Naive B cell (primary cell): ENCODE data around the gene PRTFDC1. TPM values are rescaled to one million over a fixed set of nuclear protein-coding genes. Genes with fewer than 3 reads are reported as not detected.
A peak's percentile ranks its signal among the peaks of the same experiment; 100 is the strongest.

Source experiments
- ATAC-seq, 2 donors: fragments of 150-1000 bp; cut with Tn5 transposase; 2 replicates each; pipeline ENCODE4 v1.10.0; 2021; ENCODE audit warnings: low read depth in 2 of 2, mild to moderate bottlenecking in 2 of 2, moderate library complexity in 2 of 2
- DNase-seq: peaks from one replicate; pipeline ENCODE4 v3.0.0; 2022
- H3K27ac Mint-ChIP-seq, 6 donors: one replicate each; pipeline ENCODE4 v1.8.0; 2020 to 2022; ENCODE audit warnings: mild to moderate bottlenecking in 6 of 6, mixed read lengths in 6 of 6, moderate library complexity in 5 of 6, inconsistent platforms in 2 of 6
- H3K27me3 Mint-ChIP-seq, 3 donors: one replicate each; pipeline ENCODE4 v1.8.0; 2021 to 2022; ENCODE audit warnings: mixed read lengths in 3 of 3, mild to moderate bottlenecking in 1 of 3
- H3K36me3 Mint-ChIP-seq, 2 donors: one replicate each; pipeline ENCODE4 v1.8.0; 2020 to 2022; ENCODE audit warnings: mixed read lengths in 2 of 2, inconsistent platforms in 1 of 2, mild to moderate bottlenecking in 1 of 2
- H3K4me1 Mint-ChIP-seq, 3 donors: one replicate each; pipeline ENCODE4 v1.8.0; 2020 to 2022; ENCODE audit warnings: mixed read lengths in 3 of 3, inconsistent platforms in 1 of 3, mild to moderate bottlenecking in 1 of 3, moderate library complexity in 1 of 3
- H3K4me3 Mint-ChIP-seq, 8 donors: one replicate each; pipeline ENCODE4 v1.8.0; 2020 to 2022; ENCODE audit warnings: mild to moderate bottlenecking in 8 of 8, mixed read lengths in 8 of 8, moderate library complexity in 8 of 8, inconsistent platforms in 2 of 8
- H3K9me3 Mint-ChIP-seq, 7 donors: one replicate each; pipeline ENCODE4 v1.8.0; 2020 to 2022; ENCODE audit warnings: mixed read lengths in 7 of 7, mild to moderate bottlenecking in 5 of 7, inconsistent platforms in 2 of 7, moderate library complexity in 1 of 7
- polyA plus RNA-seq, 6 donors: library from polyadenylated mRNA; unstranded; fragments of 300-500 nt; fragmentation: Illumina TruSeq; gene quantifications; one replicate each; pipeline ENCODE4 v1.2.3, GENCODE V29; 2021; ENCODE audit warnings: low read depth in 6 of 6

PRTFDC1 gene
- polyA plus RNA-seq, 6 donors from 2014 or later, result 0.15 to 0.38 (median 0.32) TPM; not detected in 3

- DNase-seq, result no peak
- ATAC-seq, result no peak
These were observed 129.8 kb downstream of the PRTFDC1 start for GRCh38 chr10:24822590-24822989.

GRCh38 chr10:24821986-24822385 is 130.4 kb downstream of the PRTFDC1 start:
- Mint-ChIP-seq H3K9me3 (no peaks in the 10 kb centered on the region), H3K4me1 (no peaks in the 10 kb centered on the region), H3K27me3 (peaks cover 0 to 8% (median 0%) of the 10 kb centered on the region in 3 donors), H3K36me3 (no peaks in the 10 kb centered on the region), H3K4me3 (no peak overlapping the region), H3K27ac (peak overlapping the region in 1 of 6 donors; percentile 47)
- ATAC-seq (no peak), DNase-seq (no peak)

More at GRCh38 chr10:24822590-24822989, 129.8 kb downstream of the PRTFDC1 start:
- Mint-ChIP-seq H3K4me3 (no peak overlapping the region), H3K27ac (no peak overlapping the region), H3K4me1 (no peaks in the 10 kb centered on the region), H3K9me3 (no peaks in the 10 kb centered on the region), H3K27me3 (peaks cover 0 to 2% (median 0%) of the 10 kb centered on the region in 3 donors), H3K36me3 (no peaks in the 10 kb centered on the region)

- ATAC-seq, result no peak
- peak overlapping the region in 1 of 6 donors; percentile 32 for H3K27ac Mint-ChIP-seq
These were observed 135.5 kb downstream of the PRTFDC1 start for GRCh38 chr10:24816868-24817396.

DNA sequence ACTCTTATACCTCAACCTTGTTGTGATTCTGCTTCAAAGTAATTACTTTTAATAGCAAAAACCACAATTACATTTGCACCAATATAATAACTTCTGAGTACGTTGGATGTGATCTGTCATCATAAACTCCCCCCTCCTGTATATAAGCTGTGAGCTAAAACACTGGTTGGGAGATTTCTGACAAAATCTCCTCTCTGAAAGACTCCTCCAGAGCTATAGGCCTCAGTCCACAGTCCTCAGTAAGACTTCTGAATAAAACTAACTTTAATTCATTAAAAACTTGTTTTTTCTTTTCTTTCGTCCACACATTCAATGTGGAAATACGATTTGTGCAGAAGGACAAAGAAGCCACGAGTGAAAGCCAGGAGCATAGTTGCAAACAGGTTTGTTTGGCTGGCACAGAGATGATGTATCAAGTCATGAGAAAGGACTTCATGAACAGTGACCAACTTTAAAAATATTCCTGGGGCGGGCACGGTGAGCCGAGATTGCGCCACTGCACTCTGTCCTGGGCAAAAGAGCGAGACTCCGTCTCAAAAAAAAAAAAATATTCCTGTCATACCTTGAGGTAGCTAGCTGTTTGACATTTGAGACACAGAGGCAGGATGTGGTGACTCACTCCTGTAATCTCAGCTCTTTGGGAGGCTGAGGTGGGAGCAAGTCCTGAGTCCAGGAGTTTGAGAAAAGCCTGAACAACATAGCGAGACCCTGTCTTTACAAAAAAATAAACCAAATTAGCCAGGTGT is 137.7 kb downstream of the PRTFDC1 start:
- no peaks in the 10 kb centered on the region for H3K36me3 Mint-ChIP-seq
- no peak overlapping the region for H3K4me3 Mint-ChIP-seq
- DNase-seq (no peak), ATAC-seq (no peak)
- peaks cover 0 to 14% (median 0%) of the 10 kb centered on the region in 3 donors for H3K27me3 Mint-ChIP-seq
- peaks cover 0 to 2% (median 0%) of the 10 kb centered on the region in 7 donors for H3K9me3 Mint-ChIP-seq
- no peak overlapping the region for H3K27ac Mint-ChIP-seq
- no peaks in the 10 kb centered on the region for H3K4me1 Mint-ChIP-seq

More at GRCh38 chr10:24816868-24817396, 135.5 kb downstream of the PRTFDC1 start:
- no peak for DNase-seq
- H3K4me3 Mint-ChIP-seq, result no peak overlapping the region
- H3K4me1 Mint-ChIP-seq, result no peaks in the 10 kb centered on the region
- H3K9me3 Mint-ChIP-seq, result peaks cover 0 to 2% (median 0%) of the 10 kb centered on the region in 7 donors
- no peaks in the 10 kb centered on the region for H3K36me3 Mint-ChIP-seq
- peaks cover 0 to 12% (median 0%) of the 10 kb centered on the region in 3 donors for H3K27me3 Mint-ChIP-seq

DNA sequence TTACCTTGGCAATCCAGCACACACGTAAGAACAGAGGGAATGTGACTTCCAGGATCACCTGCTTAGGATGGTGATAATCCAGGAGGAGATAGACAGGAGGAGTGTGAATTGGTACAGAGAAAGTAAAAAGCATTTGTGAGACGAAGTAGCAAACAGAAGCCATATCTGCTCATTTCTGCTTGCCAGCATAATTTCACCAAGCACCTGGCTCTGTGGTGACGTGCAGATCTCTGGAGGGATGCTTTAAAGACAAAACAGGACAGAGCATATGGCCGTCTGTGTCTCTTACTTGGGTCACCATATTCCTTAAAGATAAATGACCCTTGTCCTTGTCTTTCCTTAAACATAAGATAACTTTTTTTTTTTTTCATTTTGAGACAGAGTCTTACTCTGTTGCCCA is 138.6 kb downstream of the PRTFDC1 start:
- Mint-ChIP-seq H3K27me3 (peaks cover 0 to 14% (median 0%) of the 10 kb centered on the region in 3 donors), H3K9me3 (peaks cover 0 to 2% (median 0%) of the 10 kb centered on the region in 7 donors), H3K4me3 (peak overlapping the region in 1 of 8 donors; percentile 37), H3K27ac (no peak overlapping the region), H3K4me1 (no peaks in the 10 kb centered on the region), H3K36me3 (no peaks in the 10 kb centered on the region)
- ATAC-seq (no peak), DNase-seq (no peak)

DNA sequence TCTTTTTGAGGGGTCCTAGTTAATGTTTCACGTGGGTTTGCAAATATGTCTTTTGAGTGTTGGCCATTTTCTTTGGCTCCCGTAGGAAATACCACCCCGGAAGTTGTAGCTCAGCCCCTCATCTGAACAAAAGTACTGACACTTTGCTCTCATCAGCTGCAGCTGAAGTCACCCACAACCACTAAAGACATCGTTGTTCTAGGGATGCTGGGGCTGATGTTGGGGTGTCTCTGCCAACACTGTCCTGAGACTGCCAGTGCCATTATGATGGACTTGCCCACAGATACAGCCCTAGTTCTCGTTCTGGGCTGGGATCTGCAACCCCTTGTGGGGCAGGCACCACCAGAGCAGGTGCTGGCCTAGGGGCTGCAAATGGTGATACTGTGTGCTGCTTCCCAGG is 146.1 kb downstream of the PRTFDC1 start:
- Mint-ChIP-seq H3K4me3 (no peak overlapping the region), H3K27ac (no peak overlapping the region), H3K27me3 (peaks cover 0 to 6% (median 0%) of the 10 kb centered on the region in 3 donors), H3K36me3 (no peaks in the 10 kb centered on the region), H3K4me1 (no peaks in the 10 kb centered on the region), H3K9me3 (peaks cover 0 to 4% (median 0%) of the 10 kb centered on the region in 7 donors)
- ATAC-seq, result no peak
- no peak for DNase-seq

DNA sequence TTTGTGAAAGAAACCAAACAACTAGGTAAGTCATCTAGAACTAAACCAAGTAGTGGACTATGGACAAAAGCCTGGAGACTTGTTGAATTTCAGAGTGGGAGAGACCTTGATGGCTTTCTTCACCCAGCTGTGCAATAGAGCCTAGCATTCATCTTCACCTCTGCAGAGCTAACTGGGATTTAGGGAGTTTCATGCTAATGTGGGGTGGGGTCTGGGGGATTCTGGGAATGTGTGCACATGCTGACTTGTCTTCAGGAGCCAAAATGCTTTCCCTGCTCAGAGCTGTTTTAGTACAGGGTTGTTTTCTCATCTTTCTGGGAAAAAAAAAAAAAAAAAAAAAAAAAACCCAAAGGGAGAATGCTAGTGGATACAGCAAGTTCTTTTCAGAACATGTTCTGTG is 147.4 kb downstream of the PRTFDC1 start:
- Mint-ChIP-seq H3K27ac (no peak overlapping the region), H3K4me1 (no peaks in the 10 kb centered on the region), H3K4me3 (no peak overlapping the region), H3K9me3 (peaks cover 0 to 4% (median 0%) of the 10 kb centered on the region in 7 donors), H3K27me3 (peaks cover 0 to 11% (median 2%) of the 10 kb centered on the region in 3 donors), H3K36me3 (no peaks in the 10 kb centered on the region)
- ATAC-seq (no peak), DNase-seq (no peak)

- Mint-ChIP-seq H3K27me3 (peaks cover 0 to 11% (median 7%) of the 10 kb centered on the region in 3 donors), H3K27ac (no peak overlapping the region), H3K36me3 (no peaks in the 10 kb centered on the region), H3K9me3 (peaks cover 0 to 4% (median 0%) of the 10 kb centered on the region in 7 donors), H3K4me1 (no peaks in the 10 kb centered on the region), H3K4me3 (no peak overlapping the region)
- DNase-seq (no peak), ATAC-seq (no peak)
These were observed 148.0 kb downstream of the PRTFDC1 start for GRCh38 chr10:24804392-24804791.

DNA sequence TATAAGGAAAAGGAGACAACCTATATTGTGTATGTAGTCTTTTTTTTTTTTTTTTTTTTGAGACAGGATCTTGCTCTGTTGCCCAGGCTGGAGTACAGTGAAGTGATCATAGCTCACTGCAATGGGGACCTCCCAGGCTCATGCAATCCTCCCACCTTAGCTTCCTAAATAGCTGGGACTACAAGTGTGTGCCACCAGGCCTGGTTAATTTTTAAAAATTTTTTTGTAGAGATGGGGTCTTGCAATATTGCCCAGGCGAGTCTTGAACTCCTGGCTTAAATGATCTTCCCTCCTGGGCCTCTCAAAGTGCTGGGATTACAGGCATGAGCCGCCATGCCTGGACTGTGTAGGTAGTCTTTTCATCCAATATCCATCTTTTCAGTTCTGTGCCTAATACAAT is 150.0 kb downstream of the PRTFDC1 start:
- peaks cover 0 to 6% (median 0%) of the 10 kb centered on the region in 7 donors for H3K9me3 Mint-ChIP-seq
- no peak overlapping the region for H3K4me3 Mint-ChIP-seq
- DNase-seq (no peak), ATAC-seq (no peak)
- H3K4me1 Mint-ChIP-seq, result no peaks in the 10 kb centered on the region
- H3K36me3 Mint-ChIP-seq, result no peaks in the 10 kb centered on the region
- peaks cover 0 to 11% (median 7%) of the 10 kb centered on the region in 3 donors for H3K27me3 Mint-ChIP-seq
- H3K27ac Mint-ChIP-seq, result no peak overlapping the region

GRCh38 chr10:24800861-24801260 is 151.5 kb downstream of the PRTFDC1 start:
- no peak for DNase-seq
- no peak overlapping the region for H3K27ac Mint-ChIP-seq
- H3K27me3 Mint-ChIP-seq, result peaks cover 0 to 11% (median 7%) of the 10 kb centered on the region in 3 donors
- H3K4me3 Mint-ChIP-seq, result no peak overlapping the region
- H3K9me3 Mint-ChIP-seq, result peaks cover 0 to 7% (median 0%) of the 10 kb centered on the region in 7 donors
- H3K36me3 Mint-ChIP-seq, result no peaks in the 10 kb centered on the region
- H3K4me1 Mint-ChIP-seq, result no peaks in the 10 kb centered on the region
- no peak for ATAC-seq

Other genes with a start within 250 kb of the PRTFDC1 start
- 1 to 10 TPM in 1 of 6 donors, under 1 TPM in 4, not detected in 1; 0.30 to 2.2 (median 0.56) TPM for gene ARHGAP21, start 228.7 kb downstream of the PRTFDC1 start, polyA plus RNA-seq
- gene ENKUR, start 63.6 kb upstream of the PRTFDC1 start, polyA plus RNA-seq, result 1 to 10 TPM in 1 of 6 donors, under 1 TPM in 3, not detected in 2; 0.61 to 3.1 (median 0.70) TPM
- 1 to 10 TPM; 2.2 to 6.2 (median 4.2) TPM for gene THNSL1, start 64.0 kb upstream of the PRTFDC1 start, polyA plus RNA-seq
- gene GPR158, start 222.4 kb upstream of the PRTFDC1 start, polyA plus RNA-seq, result not detected